Fibroblast of lung (primary cell): ENCODE data around the gene CPZ.

Experiments used
- CTCF ChIP-seq, 2 donors: IDR thresholded peaks in 1 of 2; conservative IDR thresholded peaks in 1 of 2; 1 replicate in 1 of 2; 2 replicates in 1 of 2; pipeline ENCODE4 v1.5.1; 2011 to 2012; ENCODE audit warnings: low read length in 2 of 2, control low read depth in 1 of 2, inconsistent platforms in 1 of 2, low read depth in 1 of 2, mild to moderate bottlenecking in 1 of 2
- EZH2 ChIP-seq: IDR thresholded peaks from 2 replicates; pipeline ENCODE4 v1.5.1; 2012; ENCODE audit warnings: low read length, control low read depth, mild to moderate bottlenecking; ENCODE audit errors: missing control alignments

GRCh38 chr4:8648296-8648695, 55.7 kb downstream of the CPZ start:
- TF ChIP-seq CTCF (conservative IDR thresholded peaks at IDR 0.05 in 1 of 2, IDR thresholded peaks at IDR 0.05 in 1 of 2; ENCODE audit: low read depth in 1 of 2, low read length in 2 of 2), result no peak
- TF ChIP-seq EZH2, result no peak
